ENCODE results near the gene EIF4A3. TPM values are rescaled to one million over a fixed set of nuclear protein-coding genes. Genes with fewer than 3 reads are reported as not detected.

Gene EIF4A3
- total RNA-seq, 4 donors from 2014 or later, result 35.8 to 54.0 (median 45.7) TPM

- TF ChIP-seq CTCF (IDR thresholded peaks at IDR 0.05; ENCODE audit: low read depth), result no peak
These were observed 550 bp downstream of the EIF4A3 start for GRCh38 chr17:80146121-80147034.

DNA sequence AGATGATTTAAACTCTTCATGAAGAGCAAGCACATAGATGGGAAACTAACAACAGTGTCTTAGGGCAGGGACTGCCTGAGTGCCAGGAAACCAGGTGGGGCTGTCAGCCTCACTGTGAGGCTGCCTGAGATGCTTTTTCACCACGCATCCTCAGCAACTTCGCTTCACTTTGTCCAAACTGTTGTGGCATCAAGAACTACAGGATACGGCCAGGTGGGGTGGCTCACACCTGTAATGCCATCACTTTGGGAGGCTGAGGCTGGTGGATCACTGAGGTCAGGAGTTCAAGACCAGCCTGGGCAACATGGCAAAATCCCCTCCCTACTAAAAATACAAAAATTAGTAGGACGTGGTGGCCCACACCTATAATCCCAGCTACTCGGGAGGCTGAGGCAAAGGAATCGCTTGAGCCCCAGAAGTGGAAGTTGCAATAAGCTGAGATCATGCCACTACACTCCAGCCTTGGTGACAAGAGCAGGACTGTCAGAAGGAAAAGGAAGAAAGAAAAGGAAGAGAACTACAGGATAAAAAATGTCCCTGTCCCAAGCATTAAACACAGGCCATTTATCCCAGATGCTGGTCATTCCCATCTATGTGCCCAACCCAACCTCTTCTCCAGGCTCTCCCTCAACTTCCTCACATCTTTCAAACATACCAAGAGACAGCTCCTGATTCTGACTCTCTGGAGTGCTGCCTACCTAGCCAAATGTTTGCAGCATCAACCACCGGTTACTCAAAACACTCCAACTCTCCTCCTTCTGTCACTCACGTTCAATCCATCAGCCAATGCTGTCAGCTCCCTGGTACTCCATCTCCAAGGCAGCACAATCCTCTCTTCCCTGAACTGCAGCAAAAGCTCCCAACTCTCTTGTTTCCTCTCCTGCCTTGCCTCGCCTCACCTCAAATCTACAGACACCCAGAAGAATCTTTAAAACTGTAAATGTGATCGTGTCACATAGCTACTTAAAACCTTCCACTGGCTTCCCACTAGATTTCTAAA is 1.6 kb downstream of the EIF4A3 start:
- TF ChIP-seq CTCF (IDR thresholded peaks at IDR 0.05; ENCODE audit: low read depth), result no peak

- TF ChIP-seq CTCF (IDR thresholded peaks at IDR 0.05; ENCODE audit: low read depth), result no peak
These were observed 4.0 kb downstream of the EIF4A3 start for GRCh38 chr17:80142929-80143328.

DNA sequence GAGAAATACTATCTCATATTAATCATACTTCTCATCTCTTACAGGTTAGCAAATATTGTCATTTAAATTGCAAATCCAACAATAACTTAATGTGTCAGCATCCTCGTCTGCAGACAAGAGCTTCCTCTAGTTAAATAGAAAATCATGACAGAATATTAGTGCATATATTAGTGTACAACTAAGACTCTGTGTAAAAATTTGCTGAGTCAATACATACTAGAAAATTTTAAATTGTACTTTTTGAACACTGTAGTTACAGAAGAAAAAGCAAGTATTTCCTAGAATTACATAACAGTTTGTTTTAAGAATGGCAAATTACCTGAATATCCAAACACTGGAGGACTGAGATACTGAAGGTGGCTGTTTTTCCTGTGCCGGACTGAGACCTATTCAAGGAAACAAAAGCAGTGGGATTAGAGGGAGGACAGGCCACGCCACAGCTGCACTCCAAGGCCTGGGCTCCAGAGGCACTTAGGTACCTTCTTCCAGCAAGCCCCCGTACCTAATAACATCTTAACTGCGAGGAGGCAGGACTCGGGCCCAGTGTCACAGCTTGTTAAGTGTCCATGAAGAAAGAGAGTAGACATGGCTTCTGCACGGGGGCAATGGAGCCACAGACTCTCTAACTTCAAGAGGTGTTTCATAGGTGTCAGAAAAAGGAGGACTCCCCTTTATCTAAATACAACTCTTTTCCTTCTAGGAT is 5.3 kb downstream of the EIF4A3 start:
- TF ChIP-seq CTCF (IDR thresholded peaks at IDR 0.05; ENCODE audit: low read depth), result no peak

- TF ChIP-seq CTCF (IDR thresholded peaks at IDR 0.05; ENCODE audit: low read depth), result no peak
These were observed 8.0 kb downstream of the EIF4A3 start for GRCh38 chr17:80138856-80139426.

GRCh38 chr17:80137131-80137530 is 9.8 kb downstream of the EIF4A3 start:
- TF ChIP-seq CTCF (IDR thresholded peaks at IDR 0.05; ENCODE audit: low read depth), result no peak

All from subcutaneous adipose tissue (tissue), 4 donors.